ENCODE data around the gene ATG7. TPM values are rescaled to one million over a fixed set of nuclear protein-coding genes. Genes with fewer than 3 reads are reported as not detected.

The ATG7 gene
- total and polyA plus RNA-seq, 4 donors, result 7.4 to 53.8 (median 15.6) TPM

DNA sequence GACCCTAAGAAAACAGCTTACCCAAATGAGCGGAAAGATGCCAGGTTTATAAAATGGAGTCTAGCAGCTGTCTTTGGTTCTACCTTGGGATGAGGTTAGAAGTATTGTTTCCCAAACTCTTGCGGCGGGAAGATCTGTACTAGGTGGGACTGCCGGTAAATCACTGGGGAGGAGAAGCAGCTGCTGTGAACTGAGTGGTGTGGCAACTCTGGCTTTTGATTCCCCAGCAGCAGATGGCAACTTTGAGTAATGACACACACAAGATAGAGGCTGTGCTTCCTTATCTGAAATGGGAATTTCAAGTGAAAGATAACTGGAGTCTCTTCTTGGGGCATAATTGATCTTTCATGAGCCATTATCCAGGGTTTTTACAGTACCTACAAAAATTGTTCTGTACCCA lies 184.9 kb downstream of the ATG7 start:
- no peak overlapping the region for H3K4me3 ChIP-seq (ENCODE audit: low read depth in 1 of 3, low read length in 3 of 3)
- no peak for DNase-seq (ENCODE audit: low spot score)
- TF ChIP-seq SP1 (IDR thresholded peaks at IDR 0.05) (no peak), GABPA (IDR thresholded peaks at IDR 0.05 in 1 of 2, conservative IDR thresholded peaks at IDR 0.05 in 1 of 2) (no peak), RXRA (IDR thresholded peaks at IDR 0.05) (no peak), EGR1 (IDR thresholded peaks at IDR 0.05; ENCODE audit: low read depth in 2 of 2) (no peak), JUND (IDR thresholded peaks at IDR 0.05) (no peak), RAD21 (IDR thresholded peaks at IDR 0.05) (no peak), NR2F2 (IDR thresholded peaks at IDR 0.05) (no peak)
- TF ChIP-seq, protein P1, sequence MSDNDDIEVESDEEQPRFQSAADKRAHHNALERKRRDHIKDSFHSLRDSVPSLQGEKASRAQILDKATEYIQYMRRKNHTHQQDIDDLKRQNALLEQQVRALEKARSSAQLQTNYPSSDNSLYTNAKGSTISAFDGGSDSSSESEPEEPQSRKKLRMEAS (IDR thresholded peaks at IDR 0.05), result no peak
- H3K36me3 ChIP-seq (ENCODE audit: control insufficient read depth in 4 of 4, insufficient read depth in 3 of 4, low read depth in 1 of 4, low read length in 3 of 4), result no peaks in the 10 kb centered on the region
- H3K9me3 ChIP-seq (ENCODE audit: control insufficient read depth in 4 of 4, low read length in 3 of 4), result no peaks in the 10 kb centered on the region
- no peak overlapping the region for H3K9ac ChIP-seq (ENCODE audit: low read depth in 1 of 2, low read length in 2 of 2)
- 90% methylated on average over 4 of the region's 4 CpGs for WGBS
- H3K27ac ChIP-seq (ENCODE audit: low read depth in 1 of 2, low read length in 2 of 2), result no peak overlapping the region
- H3K4me1 ChIP-seq (ENCODE audit: control insufficient read depth in 4 of 4, insufficient read depth in 4 of 4, low read length in 3 of 4), result no peaks in the 10 kb centered on the region
- H3K27me3 ChIP-seq (ENCODE audit: control insufficient read depth in 4 of 4, insufficient read depth in 4 of 4, low read length in 3 of 4), result no peaks in the 10 kb centered on the region

DNA sequence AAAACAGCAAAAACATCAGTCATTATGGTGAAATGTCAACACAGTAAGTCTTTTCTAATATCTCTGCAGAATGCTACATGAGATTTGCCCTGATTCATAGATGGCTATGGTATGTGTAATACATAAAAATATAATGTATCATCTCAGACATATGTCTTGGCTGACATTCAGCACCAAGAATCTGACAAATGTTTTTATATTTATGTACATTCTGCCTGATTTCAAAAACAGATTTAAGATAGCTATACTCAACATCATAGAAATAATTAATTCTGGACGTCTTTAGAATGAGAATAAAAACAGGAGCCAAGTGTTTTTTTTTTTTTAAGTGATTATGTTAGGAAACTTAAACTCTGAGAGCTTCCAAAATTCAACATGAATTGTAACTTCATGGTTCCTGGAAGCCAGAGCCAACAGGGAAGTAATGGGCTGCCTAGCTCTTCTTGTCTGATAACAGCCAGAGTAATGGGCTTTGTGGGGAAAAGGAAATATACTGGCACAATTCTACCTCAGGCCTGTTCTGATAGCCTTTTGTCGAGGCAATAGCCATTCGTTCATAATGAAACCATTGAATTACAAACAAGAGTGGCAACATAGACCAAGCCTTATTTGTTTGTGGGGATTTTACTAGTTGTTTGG lies 187.1 kb downstream of the ATG7 start:
- no peak overlapping the region for H3K4me3 ChIP-seq (ENCODE audit: low read depth in 1 of 3, low read length in 3 of 3)
- 82% methylated on average over 3 of the region's 3 CpGs for WGBS
- TF ChIP-seq RXRA (IDR thresholded peaks at IDR 0.05), result no peak
- TF ChIP-seq, protein P2, sequence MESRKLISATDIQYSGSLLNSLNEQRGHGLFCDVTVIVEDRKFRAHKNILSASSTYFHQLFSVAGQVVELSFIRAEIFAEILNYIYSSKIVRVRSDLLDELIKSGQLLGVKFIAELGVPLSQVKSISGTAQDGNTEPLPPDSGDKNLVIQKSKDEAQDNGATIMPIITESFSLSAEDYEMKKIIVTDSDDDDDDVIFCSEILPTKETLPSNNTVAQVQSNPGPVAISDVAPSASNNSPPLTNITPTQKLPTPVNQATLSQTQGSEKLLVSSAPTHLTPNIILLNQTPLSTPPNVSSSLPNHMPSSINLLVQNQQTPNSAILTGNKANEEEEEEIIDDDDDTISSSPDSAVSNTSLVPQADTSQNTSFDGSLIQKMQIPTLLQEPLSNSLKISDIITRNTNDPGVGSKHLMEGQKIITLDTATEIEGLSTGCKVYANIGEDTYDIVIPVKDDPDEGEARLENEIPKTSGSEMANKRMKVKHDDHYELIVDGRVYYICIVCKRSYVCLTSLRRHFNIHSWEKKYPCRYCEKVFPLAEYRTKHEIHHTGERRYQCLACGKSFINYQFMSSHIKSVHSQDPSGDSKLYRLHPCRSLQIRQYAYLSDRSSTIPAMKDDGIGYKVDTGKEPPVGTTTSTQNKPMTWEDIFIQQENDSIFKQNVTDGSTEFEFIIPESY (IDR thresholded peaks at IDR 0.05), result no peak
- TF ChIP-seq HNF4A (conservative IDR thresholded peaks at IDR 0.05), result no peak
- TF ChIP-seq, protein P3, sequence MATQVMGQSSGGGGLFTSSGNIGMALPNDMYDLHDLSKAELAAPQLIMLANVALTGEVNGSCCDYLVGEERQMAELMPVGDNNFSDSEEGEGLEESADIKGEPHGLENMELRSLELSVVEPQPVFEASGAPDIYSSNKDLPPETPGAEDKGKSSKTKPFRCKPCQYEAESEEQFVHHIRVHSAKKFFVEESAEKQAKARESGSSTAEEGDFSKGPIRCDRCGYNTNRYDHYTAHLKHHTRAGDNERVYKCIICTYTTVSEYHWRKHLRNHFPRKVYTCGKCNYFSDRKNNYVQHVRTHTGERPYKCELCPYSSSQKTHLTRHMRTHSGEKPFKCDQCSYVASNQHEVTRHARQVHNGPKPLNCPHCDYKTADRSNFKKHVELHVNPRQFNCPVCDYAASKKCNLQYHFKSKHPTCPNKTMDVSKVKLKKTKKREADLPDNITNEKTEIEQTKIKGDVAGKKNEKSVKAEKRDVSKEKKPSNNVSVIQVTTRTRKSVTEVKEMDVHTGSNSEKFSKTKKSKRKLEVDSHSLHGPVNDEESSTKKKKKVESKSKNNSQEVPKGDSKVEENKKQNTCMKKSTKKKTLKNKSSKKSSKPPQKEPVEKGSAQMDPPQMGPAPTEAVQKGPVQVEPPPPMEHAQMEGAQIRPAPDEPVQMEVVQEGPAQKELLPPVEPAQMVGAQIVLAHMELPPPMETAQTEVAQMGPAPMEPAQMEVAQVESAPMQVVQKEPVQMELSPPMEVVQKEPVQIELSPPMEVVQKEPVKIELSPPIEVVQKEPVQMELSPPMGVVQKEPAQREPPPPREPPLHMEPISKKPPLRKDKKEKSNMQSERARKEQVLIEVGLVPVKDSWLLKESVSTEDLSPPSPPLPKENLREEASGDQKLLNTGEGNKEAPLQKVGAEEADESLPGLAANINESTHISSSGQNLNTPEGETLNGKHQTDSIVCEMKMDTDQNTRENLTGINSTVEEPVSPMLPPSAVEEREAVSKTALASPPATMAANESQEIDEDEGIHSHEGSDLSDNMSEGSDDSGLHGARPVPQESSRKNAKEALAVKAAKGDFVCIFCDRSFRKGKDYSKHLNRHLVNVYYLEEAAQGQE (IDR thresholded peaks at IDR 0.05), result no peak
- TF ChIP-seq JUND (IDR thresholded peaks at IDR 0.05), result no peak
- no peak for TF ChIP-seq RAD21 (IDR thresholded peaks at IDR 0.05)
- no peak for TF ChIP-seq FOXA2 (IDR thresholded peaks at IDR 0.05)
- TF ChIP-seq HNF4G (IDR thresholded peaks at IDR 0.05), result no peak
- no peak for TF ChIP-seq GABPA (IDR thresholded peaks at IDR 0.05 in 1 of 2, conservative IDR thresholded peaks at IDR 0.05 in 1 of 2)
- no peak for TF ChIP-seq SP1 (IDR thresholded peaks at IDR 0.05)
- H3K4me1 ChIP-seq (ENCODE audit: control insufficient read depth in 4 of 4, insufficient read depth in 4 of 4, low read length in 3 of 4), result no peaks in the 10 kb centered on the region
- no peaks in the 10 kb centered on the region for H3K36me3 ChIP-seq (ENCODE audit: control insufficient read depth in 4 of 4, insufficient read depth in 3 of 4, low read depth in 1 of 4, low read length in 3 of 4)
- no peaks in the 10 kb centered on the region for H3K27me3 ChIP-seq (ENCODE audit: control insufficient read depth in 4 of 4, insufficient read depth in 4 of 4, low read length in 3 of 4)
- H3K9ac ChIP-seq (ENCODE audit: low read depth in 1 of 2, low read length in 2 of 2), result no peak overlapping the region
- H3K9me3 ChIP-seq (ENCODE audit: control insufficient read depth in 4 of 4, low read length in 3 of 4), result no peaks in the 10 kb centered on the region
- H3K27ac ChIP-seq (ENCODE audit: low read depth in 1 of 2, low read length in 2 of 2), result no peak overlapping the region
- DNase-seq (ENCODE audit: low spot score), result no peak
